HG02852 (cell line): ENCODE measurements around the gene C1orf226.
"Not testable (repeated sequence)": the region's sequence is repeated elsewhere in the genome, so short reads cannot be mapped to it uniquely, and the experiment has no call there.

Experiments used
- ATAC-seq: cut with Tn5 transposase; IDR thresholded peaks from one replicate; pipeline ENCODE4 v1.9.1; 2021; ENCODE audit warnings: mild to moderate bottlenecking, moderate library complexity; ENCODE audit not compliant: unreplicated experiment

Gene C1orf226, protein sequence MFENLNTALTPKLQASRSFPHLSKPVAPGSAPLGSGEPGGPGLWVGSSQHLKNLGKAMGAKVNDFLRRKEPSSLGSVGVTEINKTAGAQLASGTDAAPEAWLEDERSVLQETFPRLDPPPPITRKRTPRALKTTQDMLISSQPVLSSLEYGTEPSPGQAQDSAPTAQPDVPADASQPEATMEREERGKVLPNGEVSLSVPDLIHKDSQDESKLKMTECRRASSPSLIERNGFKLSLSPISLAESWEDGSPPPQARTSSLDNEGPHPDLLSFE

DNA sequence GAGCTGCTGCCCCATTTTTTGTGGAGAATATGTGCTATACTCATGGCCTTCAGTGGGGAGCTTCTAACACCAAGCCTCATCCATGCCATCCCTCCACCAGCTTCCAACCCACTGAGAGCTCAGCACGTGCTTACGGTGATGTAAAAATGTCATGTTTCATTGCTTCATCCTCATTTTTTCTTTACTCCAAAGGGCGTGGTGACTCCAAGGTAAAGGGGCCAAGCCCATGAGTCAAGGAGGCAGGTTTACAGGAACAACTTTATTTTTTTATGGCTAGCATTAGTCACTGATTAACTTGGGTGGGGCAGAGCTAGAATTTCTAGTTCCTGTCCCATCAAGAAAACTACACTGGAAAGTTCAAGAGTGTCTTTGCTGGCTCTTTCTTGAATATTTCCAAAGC is at the start of gene C1orf226:
Gene C1orf226 (plus strand): TSS at position 346 of the 400 bp plus-strand sequence. CDS start 174 bp downstream, outside the sequence.
- ATAC-seq: no peak

GRCh38 chr1:162333991-162334390 is 47.5 kb upstream of the C1orf226 start:
- no peak for ATAC-seq

GRCh38 chr1:162335126-162335525 is 46.4 kb upstream of the C1orf226 start:
- ATAC-seq: no peak

DNA sequence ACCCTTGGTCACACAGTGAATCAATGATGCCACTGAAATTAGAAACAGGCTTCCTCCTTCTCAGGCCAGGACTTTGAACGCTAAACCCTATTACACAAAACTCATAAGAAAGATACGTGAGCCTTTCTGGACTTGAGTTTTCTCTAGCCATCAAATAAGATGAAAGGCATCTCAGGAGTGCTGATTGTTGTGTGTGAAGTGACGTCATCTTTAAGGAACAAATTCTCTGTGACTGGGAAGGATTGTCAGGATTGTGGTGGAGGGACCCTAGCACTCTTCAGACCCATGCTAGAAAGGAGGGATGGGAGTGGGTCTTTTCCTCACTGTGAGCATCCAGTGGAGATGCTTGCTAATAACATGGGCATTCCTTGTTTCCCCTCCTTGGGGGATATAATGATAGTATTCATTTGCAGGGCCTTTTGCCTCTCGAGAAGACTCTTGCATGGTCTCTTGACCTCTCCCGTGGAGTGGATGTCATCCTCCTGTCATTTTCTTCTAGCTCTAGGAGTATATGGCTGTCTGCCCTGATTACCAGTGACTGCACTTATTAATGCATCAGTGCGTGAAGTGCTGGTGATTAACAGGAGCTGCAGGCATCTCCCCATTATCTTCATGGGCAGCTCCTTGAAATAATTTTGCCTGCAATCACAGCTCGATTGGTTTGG is 44.8 kb upstream of the C1orf226 start:
- ATAC-seq: no peak

DNA sequence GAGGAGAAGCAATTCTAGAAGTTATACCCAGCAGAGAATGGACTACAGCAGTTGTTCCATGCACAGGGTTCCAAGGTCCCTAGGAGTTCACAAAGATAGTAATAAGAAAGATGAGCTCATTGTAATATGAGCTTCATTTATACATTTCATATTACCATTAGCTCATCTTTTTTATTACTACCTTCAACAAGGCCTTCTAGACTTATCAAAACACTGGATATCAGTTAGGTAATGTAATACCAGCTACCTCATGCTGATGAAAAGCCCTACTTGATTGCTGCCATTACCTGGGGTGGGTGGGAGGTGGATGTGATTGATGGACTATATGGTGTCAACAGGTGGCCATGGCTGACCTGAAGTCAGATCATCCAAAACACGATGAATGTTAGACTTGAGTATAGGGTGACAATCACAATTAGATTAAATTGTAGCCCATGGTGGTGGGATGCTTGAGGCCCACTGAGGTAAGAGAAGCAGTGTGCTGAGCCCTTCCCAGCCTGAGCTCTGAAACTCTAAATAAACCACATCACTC is 39.0 kb upstream of the C1orf226 start:
- no peak for ATAC-seq

GRCh38 chr1:162343470-162343869 is 38.1 kb upstream of the C1orf226 start:
- no peak for ATAC-seq

DNA sequence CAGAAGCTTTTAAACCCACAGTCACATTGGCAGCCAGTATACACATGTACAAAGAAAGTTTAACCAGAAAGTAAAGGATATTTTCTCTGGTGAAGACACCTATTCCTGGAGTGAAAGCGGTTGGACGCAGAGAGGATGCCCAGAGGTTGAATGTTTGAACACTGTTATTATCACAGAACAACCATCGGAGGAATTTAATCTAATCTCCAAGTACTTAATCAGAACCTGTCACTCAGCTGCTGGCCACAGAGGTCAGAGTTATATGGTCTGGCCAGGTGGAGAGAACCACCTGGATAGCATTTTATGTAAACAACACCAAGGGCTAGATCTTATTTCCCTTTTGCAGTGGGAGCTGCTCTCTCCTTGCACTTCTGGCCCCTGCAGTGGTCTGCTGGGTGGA is 34.2 kb upstream of the C1orf226 start:
- no peak for ATAC-seq

DNA sequence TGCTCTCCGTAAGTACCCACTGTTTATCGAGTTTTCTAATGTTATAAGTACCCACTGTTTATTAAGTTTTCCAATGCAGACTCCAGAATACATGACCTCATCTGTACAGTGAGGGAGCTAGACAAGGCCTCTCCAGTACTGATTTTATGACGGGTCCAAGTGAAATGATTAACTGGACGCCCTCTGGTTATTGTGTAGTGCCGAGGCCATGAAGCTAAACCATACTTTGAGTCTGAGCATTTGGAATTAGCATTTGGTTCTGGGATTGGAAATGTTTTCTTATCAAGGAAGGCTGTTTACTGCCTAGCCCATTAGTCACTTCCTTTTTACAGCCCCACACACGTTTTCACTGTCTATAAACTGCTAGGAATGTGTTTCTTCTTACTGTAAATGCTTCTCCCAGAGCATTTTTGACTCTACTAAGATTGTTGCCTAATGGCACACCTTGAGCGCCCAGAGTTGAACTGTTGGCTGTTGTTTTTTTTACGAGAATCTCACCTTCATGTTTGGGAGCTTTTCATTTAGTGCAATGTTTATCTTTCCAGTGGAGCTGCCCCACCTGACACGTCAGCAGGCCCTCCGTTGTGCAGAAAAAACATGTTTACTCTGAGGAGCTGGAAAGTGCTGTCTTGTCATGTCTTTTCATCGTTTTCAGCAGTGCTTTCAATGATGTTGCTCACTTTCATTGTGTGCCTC is 31.7 kb upstream of the C1orf226 start:
- ATAC-seq: no peak

DNA sequence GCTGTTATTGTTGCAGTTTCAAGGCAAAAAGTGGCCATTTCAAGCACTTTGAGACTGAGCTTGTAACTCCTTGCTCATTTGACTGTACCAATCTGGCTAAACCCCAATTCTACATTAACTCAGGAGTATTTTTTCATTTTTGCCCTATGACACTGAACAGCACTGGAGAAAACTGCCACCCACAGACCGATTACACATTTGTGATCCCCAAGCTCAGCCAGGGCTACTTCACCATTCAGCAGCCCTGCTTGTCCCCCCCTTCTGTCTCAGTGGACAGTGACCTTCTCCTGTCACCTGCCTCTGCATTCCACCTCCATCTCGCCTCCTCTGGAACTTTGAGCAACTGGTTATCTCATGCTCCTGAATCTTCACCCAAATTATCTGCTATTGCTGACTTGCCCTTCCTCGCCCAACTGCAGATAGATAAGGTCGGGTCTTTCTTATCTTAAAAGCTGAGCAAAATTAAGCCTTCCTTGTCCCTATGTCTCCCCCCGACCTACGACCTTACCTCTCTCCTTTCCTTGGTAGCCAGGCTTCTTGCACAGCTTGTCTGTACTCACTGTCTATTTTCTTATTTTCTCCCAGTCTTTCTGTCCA is 30.2 kb upstream of the C1orf226 start:
- ATAC-seq: no peak

GRCh38 chr1:162351874-162352273 is 29.7 kb upstream of the C1orf226 start:
- not testable (repeated sequence) for ATAC-seq

GRCh38 chr1:162353078-162353477 is 28.4 kb upstream of the C1orf226 start:
- ATAC-seq: no peak

DNA sequence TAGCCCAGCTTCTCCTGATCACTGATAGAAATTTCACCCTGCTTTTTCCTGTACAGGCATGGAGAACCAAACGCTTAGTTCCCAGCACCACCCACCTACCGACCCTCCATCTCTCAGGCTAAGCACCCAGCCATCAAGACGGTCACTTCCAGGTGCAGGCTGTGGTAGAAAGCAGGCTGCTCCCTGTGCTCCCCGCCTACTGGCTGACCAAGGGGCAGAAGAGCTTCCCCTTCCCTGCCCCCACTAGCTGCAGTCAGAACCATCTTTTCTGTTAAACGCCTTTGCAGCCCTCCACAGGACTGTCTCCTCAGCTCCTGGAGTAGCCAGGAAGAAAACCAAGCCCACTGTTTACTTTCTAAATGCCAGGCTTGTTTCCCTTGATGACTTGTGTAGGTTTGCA is 27.8 kb upstream of the C1orf226 start:
- no peak for ATAC-seq

GRCh38 chr1:162357681-162358266 is 23.8 kb upstream of the C1orf226 start:
- ATAC-seq: no peak

DNA sequence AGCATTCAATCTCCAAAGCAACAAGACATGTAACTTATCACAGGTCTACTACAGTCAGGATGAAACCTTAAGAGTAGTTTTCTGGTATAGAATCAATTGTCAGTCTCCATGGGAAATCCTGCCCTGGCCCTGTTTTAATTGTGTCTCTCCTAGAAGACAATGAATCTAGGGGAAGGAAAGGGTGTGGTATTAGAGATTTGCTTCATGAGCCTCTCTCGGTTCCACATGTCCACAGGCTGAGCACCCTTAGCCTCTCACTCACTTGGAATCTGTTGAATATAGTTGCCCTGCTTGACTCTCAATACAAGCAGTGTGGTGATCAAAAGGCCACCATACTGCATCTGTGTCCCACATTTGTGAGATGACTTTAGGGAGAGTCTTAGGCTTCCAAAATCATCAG is 22.6 kb upstream of the C1orf226 start:
- no peak for ATAC-seq

GRCh38 chr1:162359523-162360236 is 21.8 kb upstream of the C1orf226 start:
- no peak for ATAC-seq

DNA sequence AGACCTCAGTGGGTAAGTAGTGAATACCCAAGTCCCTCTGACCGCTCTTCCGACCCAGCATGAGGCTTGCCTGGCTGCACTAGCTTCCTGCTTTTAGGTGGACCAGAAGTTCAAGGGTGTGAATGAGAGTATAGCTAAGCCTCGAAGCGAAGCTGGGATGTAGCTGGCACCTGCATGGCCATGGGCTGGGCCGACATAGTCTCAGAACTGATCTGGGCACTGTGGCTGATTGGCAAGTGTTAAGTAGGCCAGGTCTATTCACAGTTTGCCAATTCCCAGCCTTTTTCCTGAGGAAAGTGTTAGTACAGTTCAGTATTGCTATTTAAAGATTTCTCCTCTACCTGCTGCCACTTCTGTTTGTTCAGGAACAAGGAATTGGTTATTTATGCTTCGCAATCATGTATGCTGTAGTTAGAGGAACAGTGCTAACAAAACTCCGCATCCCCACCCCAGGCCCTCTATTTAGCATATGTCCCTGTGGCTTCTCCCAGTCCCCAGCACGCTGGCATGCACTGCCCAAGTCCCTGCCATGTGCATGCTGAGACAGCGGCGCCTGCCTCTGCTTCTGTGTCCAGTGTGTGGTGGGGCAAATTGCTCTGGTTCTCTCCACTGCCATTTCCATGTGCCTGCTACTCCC is 21.2 kb upstream of the C1orf226 start:
- ATAC-seq: no peak

DNA sequence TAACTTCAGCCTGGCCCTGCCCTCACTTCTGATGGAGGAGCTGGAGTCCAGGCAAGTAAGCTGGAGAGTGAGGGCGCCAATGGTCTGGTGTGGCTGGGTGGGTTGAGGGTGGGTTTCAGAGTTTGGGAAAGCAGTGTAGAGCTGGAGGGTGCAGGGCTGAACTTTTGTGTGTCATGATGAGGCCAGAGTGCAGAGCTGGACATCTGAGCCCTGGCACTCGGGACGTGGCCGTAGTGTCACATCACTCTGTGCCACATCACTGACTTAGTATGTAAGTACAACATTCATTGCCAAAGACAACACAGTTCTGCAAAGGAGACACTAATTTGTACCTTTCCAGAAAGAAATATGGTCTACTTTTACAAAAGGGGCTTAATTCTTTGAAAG is 20.7 kb upstream of the C1orf226 start:
- ATAC-seq: no peak

GRCh38 chr1:162361349-162361748 is 20.2 kb upstream of the C1orf226 start:
- peak; percentile 27 for ATAC-seq

- no peak for ATAC-seq
Observed at GRCh38 chr1:162363823-162364222, 17.7 kb upstream of the C1orf226 start.

GRCh38 chr1:162364498-162364897 is 17.0 kb upstream of the C1orf226 start:
- no peak for ATAC-seq
